Measurements from ENCODE around the gene SLC5A6. TPM values are rescaled to one million over a fixed set of nuclear protein-coding genes. Genes with fewer than 3 reads are reported as not detected.

SLC5A6 gene
- total RNA-seq, 1 donor from 2014 or later: 20.8 TPM

DNA sequence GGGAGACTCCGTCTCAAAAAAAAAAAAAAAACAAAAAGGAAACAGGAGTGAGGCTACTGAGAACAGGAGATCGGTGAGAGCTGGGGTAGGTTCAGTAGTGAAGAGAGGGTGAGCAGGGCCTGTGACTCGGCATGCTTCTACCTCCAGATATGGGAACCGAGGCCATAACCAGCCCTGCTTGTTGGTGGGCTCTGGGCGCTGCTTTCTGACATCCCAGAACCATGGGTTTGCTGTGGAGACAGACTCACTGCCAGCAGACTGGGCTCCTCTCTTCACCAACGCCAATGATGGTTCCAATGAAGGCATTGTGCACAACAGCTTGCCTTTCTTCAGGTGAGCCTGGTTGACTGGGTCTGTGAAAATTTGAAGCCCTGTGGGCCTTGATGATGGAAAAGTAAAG, 11.3 kb upstream of the SLC5A6 start:
- intact Hi-C loops (cut with DNase I): no loop called here
- Histone ChIP-seq H3K4me3 (no peak overlapping the region), H3K9me3 (no peaks in the 10 kb centered on the region), H3K27me3 (ENCODE audit: low read depth) (no peaks in the 10 kb centered on the region), H3K36me3 (peaks cover 68% of the 10 kb centered on the region), H3K27ac (no peak overlapping the region), H3K4me1 (peaks cover under 1% of the 10 kb centered on the region)
- DNase-seq (no peak), ATAC-seq (no peak)
- TF ChIP-seq CTCF (IDR thresholded peaks at IDR 0.05): no peak

DNA sequence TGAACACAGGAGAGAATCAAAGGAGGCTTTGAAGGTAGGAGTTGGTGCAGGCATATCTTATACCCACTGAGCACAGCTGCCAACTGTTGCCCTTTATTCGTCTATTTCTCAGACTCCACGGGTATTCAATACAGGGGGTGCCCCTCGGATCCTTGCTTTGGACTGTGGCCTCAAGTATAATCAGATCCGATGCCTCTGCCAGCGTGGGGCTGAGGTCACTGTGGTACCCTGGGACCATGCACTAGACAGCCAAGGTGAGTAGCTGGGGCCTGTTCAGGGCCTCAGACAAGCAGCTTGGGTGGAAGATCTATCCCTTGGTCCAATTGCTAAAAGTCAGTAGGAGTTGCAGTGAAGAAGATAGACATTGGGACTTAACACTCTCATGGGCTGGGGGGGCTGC, 10.3 kb upstream of the SLC5A6 start:
- Histone ChIP-seq H3K4me1 (peaks cover 9% of the 10 kb centered on the region), H3K9me3 (no peaks in the 10 kb centered on the region), H3K27me3 (ENCODE audit: low read depth) (no peaks in the 10 kb centered on the region), H3K27ac (no peak overlapping the region), H3K36me3 (peaks cover 58% of the 10 kb centered on the region), H3K4me3 (no peak overlapping the region)
- intact Hi-C loops (cut with DNase I): no loop called here
- ATAC-seq: no peak
- no peak for DNase-seq
- no peak for TF ChIP-seq CTCF (IDR thresholded peaks at IDR 0.05)

DNA sequence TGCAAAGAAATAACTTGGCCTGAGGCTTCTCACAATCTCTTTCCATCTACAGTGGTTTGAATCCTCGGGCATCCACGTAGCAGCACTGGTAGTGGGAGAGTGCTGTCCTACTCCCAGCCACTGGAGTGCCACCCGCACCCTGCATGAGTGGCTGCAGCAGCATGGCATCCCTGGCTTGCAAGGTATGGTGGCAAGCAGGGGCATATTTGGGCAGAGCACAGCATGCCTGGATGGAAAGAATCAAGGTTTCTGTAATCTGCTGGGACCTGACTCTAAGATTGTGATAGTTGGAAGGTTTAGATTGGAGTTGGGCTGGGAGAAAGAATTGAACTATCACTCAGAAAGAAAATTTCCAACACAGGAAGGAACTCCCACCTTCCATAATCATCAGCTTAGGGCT, 9.1 kb upstream of the SLC5A6 start:
- peaks cover 15% of the 10 kb centered on the region for H3K4me1 ChIP-seq
- H3K27ac ChIP-seq: no peak overlapping the region
- H3K27me3 ChIP-seq (ENCODE audit: low read depth): no peaks in the 10 kb centered on the region
- H3K4me3 ChIP-seq: no peak overlapping the region
- no peak for TF ChIP-seq CTCF (IDR thresholded peaks at IDR 0.05)
- ATAC-seq (no peak), DNase-seq (no peak)
- no peaks in the 10 kb centered on the region for H3K9me3 ChIP-seq
- intact Hi-C loops (cut with DNase I): no loop called here
- H3K36me3 ChIP-seq: peaks cover 46% of the 10 kb centered on the region

GRCh38 chr2:27220091-27220490, 8.0 kb upstream of the SLC5A6 start:
- no peaks in the 10 kb centered on the region for H3K9me3 ChIP-seq
- DNase-seq: no peak
- TF ChIP-seq CTCF (IDR thresholded peaks at IDR 0.05): no peak
- H3K4me3 ChIP-seq: no peak overlapping the region
- intact Hi-C loops (cut with DNase I): no loop called here
- ATAC-seq: no peak
- H3K27me3 ChIP-seq (ENCODE audit: low read depth): no peaks in the 10 kb centered on the region
- no peak overlapping the region for H3K27ac ChIP-seq
- H3K36me3 ChIP-seq: peaks cover 44% of the 10 kb centered on the region
- H3K4me1 ChIP-seq: peaks cover 15% of the 10 kb centered on the region

DNA sequence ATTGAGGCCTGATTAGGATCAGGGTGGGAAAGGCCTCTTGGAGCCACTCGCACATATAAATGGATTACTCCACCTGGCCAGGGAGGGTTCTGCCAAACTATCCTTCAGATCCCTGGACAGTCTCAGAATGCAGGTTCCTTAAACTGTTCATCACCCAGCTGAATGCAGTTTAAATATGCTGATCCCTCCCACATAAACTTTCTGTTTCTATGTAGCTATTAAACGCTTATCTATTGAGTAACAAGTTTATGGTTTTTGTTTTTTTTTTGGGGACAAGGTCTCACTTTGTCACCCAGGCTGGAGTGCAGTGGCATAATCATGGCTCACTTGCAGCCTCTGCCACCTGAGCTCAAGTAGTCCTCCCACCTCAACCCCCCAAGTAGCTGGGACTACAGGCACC, 7.0 kb upstream of the SLC5A6 start:
- no peaks in the 10 kb centered on the region for H3K9me3 ChIP-seq
- peaks cover 15% of the 10 kb centered on the region for H3K4me1 ChIP-seq
- intact Hi-C loops (cut with DNase I): no loop called here
- no peaks in the 10 kb centered on the region for H3K27me3 ChIP-seq (ENCODE audit: low read depth)
- TF ChIP-seq CTCF (IDR thresholded peaks at IDR 0.05): no peak
- no peak for DNase-seq
- H3K4me3 ChIP-seq: no peak overlapping the region
- no peak for ATAC-seq
- H3K27ac ChIP-seq: no peak overlapping the region
- peaks cover 34% of the 10 kb centered on the region for H3K36me3 ChIP-seq

DNA sequence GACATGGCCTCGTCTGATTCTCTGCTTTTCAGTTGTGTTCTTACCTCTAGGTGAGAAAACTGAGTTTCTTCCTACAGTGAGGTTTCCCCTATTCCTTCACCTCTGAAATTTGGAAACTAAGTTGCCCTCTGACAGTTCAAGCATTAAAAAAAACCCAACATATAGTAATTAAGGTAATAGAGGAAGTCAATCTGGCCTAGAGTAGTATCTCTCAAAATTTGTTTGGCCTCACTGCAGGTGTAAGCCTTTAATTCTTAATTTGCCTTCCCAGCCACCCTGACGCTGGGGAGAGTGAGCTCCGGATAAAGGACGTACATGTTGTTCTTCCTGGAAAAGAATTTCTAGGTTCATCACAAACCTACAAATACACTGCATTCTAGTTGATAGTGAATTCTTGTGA, 6.5 kb upstream of the SLC5A6 start:
- no peaks in the 10 kb centered on the region for H3K27me3 ChIP-seq (ENCODE audit: low read depth)
- intact Hi-C loops (cut with DNase I): no loop called here
- H3K4me1 ChIP-seq: peaks cover 17% of the 10 kb centered on the region
- H3K4me3 ChIP-seq: no peak overlapping the region
- H3K27ac ChIP-seq: no peak overlapping the region
- no peak for DNase-seq
- TF ChIP-seq CTCF (IDR thresholded peaks at IDR 0.05): no peak
- H3K9me3 ChIP-seq: no peaks in the 10 kb centered on the region
- ATAC-seq: no peak
- peaks cover 29% of the 10 kb centered on the region for H3K36me3 ChIP-seq

Measured in lower lobe of right lung (tissue), 2 donors.